ENCODE measurements around the gene ABR. TPM values are rescaled to one million over a fixed set of nuclear protein-coding genes. Genes with fewer than 3 reads are reported as not detected.

Gene ABR
- total RNA-seq, 1 donor from 2014 or later: 63.6 TPM

GRCh38 chr17:1090465-1091189 lies 89.2 kb downstream of the ABR start:
- DNase-seq (ENCODE audit: extremely low spot score, unreplicated experiment): no peak
- Mint-ChIP-seq H3K36me3 (peaks cover 5% of the 10 kb centered on the region), H3K27ac (no peak overlapping the region), H3K9me3 (no peaks in the 10 kb centered on the region), H3K4me3 (no peak overlapping the region), H3K27me3 (no peaks in the 10 kb centered on the region), H3K4me1 (ENCODE audit: unreplicated experiment) (no peaks in the 10 kb centered on the region)
- no peak for TF ChIP-seq CTCF (conservative IDR thresholded peaks at IDR 0.05)

GRCh38 chr17:1089915-1090314 lies 89.9 kb downstream of the ABR start:
- Mint-ChIP-seq H3K9me3 (no peaks in the 10 kb centered on the region), H3K27me3 (no peaks in the 10 kb centered on the region), H3K27ac (no peak overlapping the region), H3K36me3 (peaks cover 5% of the 10 kb centered on the region), H3K4me3 (no peak overlapping the region), H3K4me1 (ENCODE audit: unreplicated experiment) (no peaks in the 10 kb centered on the region)
- no peak for TF ChIP-seq CTCF (conservative IDR thresholded peaks at IDR 0.05)
- no peak for DNase-seq (ENCODE audit: extremely low spot score, unreplicated experiment)

GRCh38 chr17:1087381-1088241 lies 92.2 kb downstream of the ABR start:
- H3K4me1 Mint-ChIP-seq (ENCODE audit: unreplicated experiment): peaks cover 12% of the 10 kb centered on the region
- no peak overlapping the region for H3K4me3 Mint-ChIP-seq
- no peaks in the 10 kb centered on the region for H3K9me3 Mint-ChIP-seq
- no peaks in the 10 kb centered on the region for H3K36me3 Mint-ChIP-seq
- DNase-seq (ENCODE audit: extremely low spot score, unreplicated experiment): no peak
- peak overlapping the region; percentile 78 for H3K27ac Mint-ChIP-seq
- H3K27me3 Mint-ChIP-seq: no peaks in the 10 kb centered on the region
- TF ChIP-seq CTCF (conservative IDR thresholded peaks at IDR 0.05): no peak

- Mint-ChIP-seq H3K36me3 (no peaks in the 10 kb centered on the region), H3K27ac (peak overlapping the region; percentile 79), H3K9me3 (no peaks in the 10 kb centered on the region), H3K4me3 (peak overlapping the region; percentile 58), H3K4me1 (ENCODE audit: unreplicated experiment) (peaks cover 18% of the 10 kb centered on the region), H3K27me3 (no peaks in the 10 kb centered on the region)
- DNase-seq (ENCODE audit: extremely low spot score, unreplicated experiment): no peak
- no peak for TF ChIP-seq CTCF (conservative IDR thresholded peaks at IDR 0.05)
Measured at GRCh38 chr17:1083451-1084187, 96.2 kb downstream of the ABR start.

GRCh38 chr17:1082579-1082978 lies 97.2 kb downstream of the ABR start:
- DNase-seq (ENCODE audit: extremely low spot score, unreplicated experiment): no peak
- no peak overlapping the region for H3K27ac Mint-ChIP-seq
- H3K27me3 Mint-ChIP-seq: no peaks in the 10 kb centered on the region
- H3K4me1 Mint-ChIP-seq (ENCODE audit: unreplicated experiment): peaks cover 23% of the 10 kb centered on the region
- no peaks in the 10 kb centered on the region for H3K36me3 Mint-ChIP-seq
- TF ChIP-seq CTCF (conservative IDR thresholded peaks at IDR 0.05): no peak
- no peak overlapping the region for H3K4me3 Mint-ChIP-seq
- no peaks in the 10 kb centered on the region for H3K9me3 Mint-ChIP-seq

Measured in type B pancreatic cell (in vitro differentiated cells).